GM23338 (cell line): Measurements from ENCODE around the gene ACADVL.

Experiments used
- CREB1 ChIP-seq: fragments of 250-450 bp; sonication (Bioruptor Pico); IDR thresholded peaks from 2 replicates; pipeline ENCODE4 v1.5.0; 2020; ENCODE audit warnings: low read depth, mild to moderate bottlenecking, moderate library complexity
- ETS1 ChIP-seq: IDR thresholded peaks from 2 replicates; pipeline ENCODE4 v1.6.1; 2016; ENCODE audit warnings: antibody characterized with exemption
- EZH2 ChIP-seq: fragments of 200-600 bp; sonication (generic); IDR thresholded peaks from one replicate; pipeline ENCODE4 v1.8.0; 2017; ENCODE audit warnings: antibody characterized with exemption, mild to moderate bottlenecking, low read depth; ENCODE audit not compliant: unreplicated experiment
- EZH2phosphoT487 ChIP-seq: fragments of 200-600 bp; sonication (generic); IDR thresholded peaks from one replicate; pipeline ENCODE4 v1.8.1; 2018; ENCODE audit warnings: antibody characterized with exemption; ENCODE audit not compliant: unreplicated experiment
- JUNB ChIP-seq: IDR thresholded peaks from one replicate; pipeline ENCODE4 v1.6.1; 2016; ENCODE audit warnings: antibody characterized with exemption; ENCODE audit not compliant: unreplicated experiment
- NANOG ChIP-seq: IDR thresholded peaks from 2 replicates; pipeline ENCODE4 v1.6.1; 2016; ENCODE audit warnings: antibody characterized with exemption, borderline replicate concordance
- POLR2AphosphoS5 ChIP-seq: IDR thresholded peaks from 2 replicates; pipeline ENCODE4 v1.6.1; 2016; ENCODE audit warnings: antibody characterized with exemption, low read depth
- STAT1 ChIP-seq: IDR thresholded peaks from one replicate; pipeline ENCODE4 v1.6.1; 2016; ENCODE audit warnings: antibody characterized with exemption; ENCODE audit not compliant: unreplicated experiment
- ZNF114 ChIP-seq: fragments of 250-450 bp; sonication (Bioruptor Pico); IDR thresholded peaks from 2 replicates; pipeline ENCODE4 v1.5.0; 2020; ENCODE audit warnings: mild to moderate bottlenecking, moderate library complexity
- ZNF331 ChIP-seq: fragments of 250-450 bp; sonication (Bioruptor Pico); IDR thresholded peaks from 2 replicates; pipeline ENCODE4 v1.5.0; 2020; ENCODE audit warnings: low read depth, mild to moderate bottlenecking, moderate library complexity
- TF ChIP-seq, protein P1 (sequence below), 2 experiments: fragments of 200-600 bp in 1 of 2; sonication (generic) in 1 of 2; conservative IDR thresholded peaks; 2 replicates each; pipeline versions ENCODE4 v1.5.1 to v1.6.1; 2016 to 2017; ENCODE audit warnings: antibody characterized with exemption in 2 of 2, low read depth in 2 of 2, mild to moderate bottlenecking in 2 of 2, moderate library complexity in 1 of 2
- TF ChIP-seq, protein P2 (sequence below): IDR thresholded peaks from one replicate; pipeline ENCODE4 v1.6.1; 2018; ENCODE audit warnings: antibody characterized with exemption; ENCODE audit not compliant: unreplicated experiment
- TF ChIP-seq, protein P3 (sequence below): fragments of 250-450 bp; sonication (Bioruptor Pico); IDR thresholded peaks from 2 replicates; pipeline ENCODE4 v1.5.0; 2020; ENCODE audit warnings: mild to moderate bottlenecking, moderate library complexity

DNA sequence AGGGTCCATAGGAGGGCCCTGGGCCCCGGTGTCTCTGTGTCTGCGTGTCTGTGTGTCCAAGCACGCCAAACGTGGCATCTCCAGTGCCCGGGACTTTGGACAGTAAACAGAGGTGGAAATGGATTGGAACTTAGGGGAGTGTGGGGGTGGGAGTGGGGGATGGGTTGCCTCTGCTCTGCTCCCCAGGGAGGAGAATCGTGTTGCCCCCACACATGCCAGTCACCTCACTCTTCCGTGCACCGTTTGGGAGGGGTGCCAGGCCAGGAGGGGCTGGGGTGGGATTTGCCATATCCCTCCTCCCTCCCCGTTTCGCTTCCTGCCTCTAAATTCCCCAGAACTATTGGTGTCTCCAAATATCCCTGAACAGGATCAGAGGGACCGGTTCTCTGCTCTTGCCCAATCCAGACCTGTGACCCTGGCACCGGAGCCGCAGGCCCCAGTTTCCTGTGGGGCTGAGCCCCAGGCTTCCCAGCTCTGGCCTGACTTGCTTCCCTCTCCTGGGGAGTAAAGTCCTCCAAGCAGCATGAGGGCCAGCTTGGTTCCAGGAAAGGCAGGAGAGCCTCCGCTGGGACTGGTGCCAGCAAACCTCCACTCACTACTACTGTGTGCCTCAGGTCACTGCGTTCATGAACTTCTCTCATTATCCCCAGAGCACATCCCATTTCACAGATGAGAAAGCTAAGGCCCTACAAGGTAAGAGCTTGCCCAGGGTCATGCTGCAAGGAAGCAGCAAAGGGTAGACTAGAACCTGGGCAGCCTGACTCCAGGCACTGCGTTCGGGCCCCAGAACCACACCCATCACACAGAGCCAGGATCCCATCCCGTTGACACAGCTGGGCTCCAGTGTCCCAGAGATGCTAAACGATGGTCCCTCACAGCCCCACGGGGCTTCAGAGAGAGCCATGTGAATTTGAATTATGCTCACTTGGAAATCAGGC is 40.2 kb upstream of the ACADVL start, which contains the start of gene ASGR1:
- TF ChIP-seq, protein P1, sequence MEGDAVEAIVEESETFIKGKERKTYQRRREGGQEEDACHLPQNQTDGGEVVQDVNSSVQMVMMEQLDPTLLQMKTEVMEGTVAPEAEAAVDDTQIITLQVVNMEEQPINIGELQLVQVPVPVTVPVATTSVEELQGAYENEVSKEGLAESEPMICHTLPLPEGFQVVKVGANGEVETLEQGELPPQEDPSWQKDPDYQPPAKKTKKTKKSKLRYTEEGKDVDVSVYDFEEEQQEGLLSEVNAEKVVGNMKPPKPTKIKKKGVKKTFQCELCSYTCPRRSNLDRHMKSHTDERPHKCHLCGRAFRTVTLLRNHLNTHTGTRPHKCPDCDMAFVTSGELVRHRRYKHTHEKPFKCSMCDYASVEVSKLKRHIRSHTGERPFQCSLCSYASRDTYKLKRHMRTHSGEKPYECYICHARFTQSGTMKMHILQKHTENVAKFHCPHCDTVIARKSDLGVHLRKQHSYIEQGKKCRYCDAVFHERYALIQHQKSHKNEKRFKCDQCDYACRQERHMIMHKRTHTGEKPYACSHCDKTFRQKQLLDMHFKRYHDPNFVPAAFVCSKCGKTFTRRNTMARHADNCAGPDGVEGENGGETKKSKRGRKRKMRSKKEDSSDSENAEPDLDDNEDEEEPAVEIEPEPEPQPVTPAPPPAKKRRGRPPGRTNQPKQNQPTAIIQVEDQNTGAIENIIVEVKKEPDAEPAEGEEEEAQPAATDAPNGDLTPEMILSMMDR (conservative IDR thresholded peaks at IDR 0.05; ENCODE audit: low read depth in 2 of 2) = no peak
- TF ChIP-seq POLR2AphosphoS5 (no peak), ETS1 (no peak), EZH2 (no peak), JUNB (no peak), ZNF114 (CRISPR knock-in tag) (no peak), EZH2phosphoT487 (no peak), CREB1 (CRISPR knock-in tag) (no peak), STAT1 (no peak), ZNF331 (CRISPR knock-in tag) (no peak), NANOG (no peak)
- TF ChIP-seq, protein P2, sequence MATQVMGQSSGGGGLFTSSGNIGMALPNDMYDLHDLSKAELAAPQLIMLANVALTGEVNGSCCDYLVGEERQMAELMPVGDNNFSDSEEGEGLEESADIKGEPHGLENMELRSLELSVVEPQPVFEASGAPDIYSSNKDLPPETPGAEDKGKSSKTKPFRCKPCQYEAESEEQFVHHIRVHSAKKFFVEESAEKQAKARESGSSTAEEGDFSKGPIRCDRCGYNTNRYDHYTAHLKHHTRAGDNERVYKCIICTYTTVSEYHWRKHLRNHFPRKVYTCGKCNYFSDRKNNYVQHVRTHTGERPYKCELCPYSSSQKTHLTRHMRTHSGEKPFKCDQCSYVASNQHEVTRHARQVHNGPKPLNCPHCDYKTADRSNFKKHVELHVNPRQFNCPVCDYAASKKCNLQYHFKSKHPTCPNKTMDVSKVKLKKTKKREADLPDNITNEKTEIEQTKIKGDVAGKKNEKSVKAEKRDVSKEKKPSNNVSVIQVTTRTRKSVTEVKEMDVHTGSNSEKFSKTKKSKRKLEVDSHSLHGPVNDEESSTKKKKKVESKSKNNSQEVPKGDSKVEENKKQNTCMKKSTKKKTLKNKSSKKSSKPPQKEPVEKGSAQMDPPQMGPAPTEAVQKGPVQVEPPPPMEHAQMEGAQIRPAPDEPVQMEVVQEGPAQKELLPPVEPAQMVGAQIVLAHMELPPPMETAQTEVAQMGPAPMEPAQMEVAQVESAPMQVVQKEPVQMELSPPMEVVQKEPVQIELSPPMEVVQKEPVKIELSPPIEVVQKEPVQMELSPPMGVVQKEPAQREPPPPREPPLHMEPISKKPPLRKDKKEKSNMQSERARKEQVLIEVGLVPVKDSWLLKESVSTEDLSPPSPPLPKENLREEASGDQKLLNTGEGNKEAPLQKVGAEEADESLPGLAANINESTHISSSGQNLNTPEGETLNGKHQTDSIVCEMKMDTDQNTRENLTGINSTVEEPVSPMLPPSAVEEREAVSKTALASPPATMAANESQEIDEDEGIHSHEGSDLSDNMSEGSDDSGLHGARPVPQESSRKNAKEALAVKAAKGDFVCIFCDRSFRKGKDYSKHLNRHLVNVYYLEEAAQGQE = no peak
- TF ChIP-seq, protein P3, sequence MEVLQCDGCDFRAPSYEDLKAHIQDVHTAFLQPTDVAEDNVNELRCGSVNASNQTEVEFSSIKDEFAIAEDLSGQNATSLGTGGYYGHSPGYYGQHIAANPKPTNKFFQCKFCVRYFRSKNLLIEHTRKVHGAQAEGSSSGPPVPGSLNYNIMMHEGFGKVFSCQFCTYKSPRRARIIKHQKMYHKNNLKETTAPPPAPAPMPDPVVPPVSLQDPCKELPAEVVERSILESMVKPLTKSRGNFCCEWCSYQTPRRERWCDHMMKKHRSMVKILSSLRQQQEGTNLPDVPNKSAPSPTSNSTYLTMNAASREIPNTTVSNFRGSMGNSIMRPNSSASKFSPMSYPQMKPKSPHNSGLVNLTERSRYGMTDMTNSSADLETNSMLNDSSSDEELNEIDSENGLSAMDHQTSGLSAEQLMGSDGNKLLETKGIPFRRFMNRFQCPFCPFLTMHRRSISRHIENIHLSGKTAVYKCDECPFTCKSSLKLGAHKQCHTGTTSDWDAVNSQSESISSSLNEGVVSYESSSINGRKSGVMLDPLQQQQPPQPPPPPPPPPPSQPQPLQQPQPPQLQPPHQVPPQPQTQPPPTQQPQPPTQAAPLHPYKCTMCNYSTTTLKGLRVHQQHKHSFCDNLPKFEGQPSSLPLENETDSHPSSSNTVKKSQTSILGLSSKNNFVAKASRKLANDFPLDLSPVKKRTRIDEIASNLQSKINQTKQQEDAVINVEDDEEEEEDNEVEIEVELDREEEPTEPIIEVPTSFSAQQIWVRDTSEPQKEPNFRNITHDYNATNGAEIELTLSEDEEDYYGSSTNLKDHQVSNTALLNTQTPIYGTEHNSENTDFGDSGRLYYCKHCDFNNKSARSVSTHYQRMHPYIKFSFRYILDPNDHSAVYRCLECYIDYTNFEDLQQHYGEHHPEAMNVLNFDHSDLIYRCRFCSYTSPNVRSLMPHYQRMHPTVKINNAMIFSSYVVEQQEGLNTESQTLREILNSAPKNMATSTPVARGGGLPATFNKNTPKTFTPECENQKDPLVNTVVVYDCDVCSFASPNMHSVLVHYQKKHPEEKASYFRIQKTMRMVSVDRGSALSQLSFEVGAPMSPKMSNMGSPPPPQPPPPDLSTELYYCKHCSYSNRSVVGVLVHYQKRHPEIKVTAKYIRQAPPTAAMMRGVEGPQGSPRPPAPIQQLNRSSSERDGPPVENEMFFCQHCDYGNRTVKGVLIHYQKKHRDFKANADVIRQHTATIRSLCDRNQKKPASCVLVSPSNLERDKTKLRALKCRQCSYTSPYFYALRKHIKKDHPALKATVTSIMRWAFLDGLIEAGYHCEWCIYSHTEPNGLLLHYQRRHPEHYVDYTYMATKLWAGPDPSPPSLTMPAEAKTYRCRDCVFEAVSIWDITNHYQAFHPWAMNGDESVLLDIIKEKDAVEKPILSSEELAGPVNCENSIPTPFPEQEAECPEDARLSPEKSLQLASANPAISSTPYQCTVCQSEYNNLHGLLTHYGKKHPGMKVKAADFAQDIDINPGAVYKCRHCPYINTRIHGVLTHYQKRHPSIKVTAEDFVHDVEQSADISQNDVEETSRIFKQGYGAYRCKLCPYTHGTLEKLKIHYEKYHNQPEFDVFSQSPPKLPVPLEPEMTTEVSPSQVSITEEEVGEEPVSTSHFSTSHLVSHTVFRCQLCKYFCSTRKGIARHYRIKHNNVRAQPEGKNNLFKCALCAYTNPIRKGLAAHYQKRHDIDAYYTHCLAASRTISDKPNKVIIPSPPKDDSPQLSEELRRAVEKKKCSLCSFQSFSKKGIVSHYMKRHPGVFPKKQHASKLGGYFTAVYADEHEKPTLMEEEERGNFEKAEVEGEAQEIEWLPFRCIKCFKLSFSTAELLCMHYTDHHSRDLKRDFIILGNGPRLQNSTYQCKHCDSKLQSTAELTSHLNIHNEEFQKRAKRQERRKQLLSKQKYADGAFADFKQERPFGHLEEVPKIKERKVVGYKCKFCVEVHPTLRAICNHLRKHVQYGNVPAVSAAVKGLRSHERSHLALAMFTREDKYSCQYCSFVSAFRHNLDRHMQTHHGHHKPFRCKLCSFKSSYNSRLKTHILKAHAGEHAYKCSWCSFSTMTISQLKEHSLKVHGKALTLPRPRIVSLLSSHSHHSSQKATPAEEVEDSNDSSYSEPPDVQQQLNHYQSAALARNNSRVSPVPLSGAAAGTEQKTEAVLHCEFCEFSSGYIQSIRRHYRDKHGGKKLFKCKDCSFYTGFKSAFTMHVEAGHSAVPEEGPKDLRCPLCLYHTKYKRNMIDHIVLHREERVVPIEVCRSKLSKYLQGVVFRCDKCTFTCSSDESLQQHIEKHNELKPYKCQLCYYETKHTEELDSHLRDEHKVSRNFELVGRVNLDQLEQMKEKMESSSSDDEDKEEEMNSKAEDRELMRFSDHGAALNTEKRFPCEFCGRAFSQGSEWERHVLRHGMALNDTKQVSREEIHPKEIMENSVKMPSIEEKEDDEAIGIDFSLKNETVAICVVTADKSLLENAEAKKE (CRISPR knock-in tag) = no peak
